ENCODE measurements around the gene AMPH.
"Not testable (repeated sequence)": the region's sequence is repeated elsewhere in the genome, so short reads cannot be mapped to it uniquely, and the experiment has no call there.

Gene AMPH

DNA sequence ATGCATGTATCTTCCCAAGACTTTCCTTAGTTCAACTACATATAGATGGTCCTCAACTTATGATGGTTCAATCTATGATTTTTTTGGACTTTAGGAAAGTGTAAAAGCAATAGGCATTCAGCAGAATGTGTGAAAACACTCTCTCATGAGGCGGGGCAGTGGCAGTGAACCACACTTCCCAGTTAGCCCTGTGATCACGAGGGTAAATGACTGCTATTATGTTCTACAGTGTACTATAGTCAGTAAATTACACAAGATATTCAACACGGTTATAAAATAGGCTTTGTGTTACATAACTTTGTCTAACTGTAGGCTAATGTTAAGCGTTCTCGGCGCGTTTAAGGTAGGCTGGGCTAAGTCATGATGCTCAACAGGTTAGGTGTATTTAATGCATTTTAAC is 169.3 kb downstream of the AMPH start:
- no peak for DNase-seq

DNA sequence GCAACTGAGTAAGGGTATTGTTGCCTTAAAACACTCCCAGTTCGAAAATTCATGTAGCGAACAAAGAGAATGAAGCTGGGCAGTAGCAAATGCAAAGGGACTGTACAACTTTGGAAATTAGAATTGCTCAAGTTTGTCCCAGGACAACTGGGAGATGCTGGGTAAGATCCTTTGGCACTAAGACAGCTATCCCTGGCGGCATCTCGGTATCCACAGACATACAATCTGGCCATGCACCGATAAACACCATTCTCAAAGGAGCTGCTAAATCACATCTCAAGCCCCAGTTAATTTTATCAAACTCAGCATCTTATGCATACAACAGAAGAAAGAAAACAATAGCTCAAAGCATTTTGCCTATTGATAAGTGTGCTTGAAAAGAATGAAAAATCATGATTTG is 177.3 kb downstream of the AMPH start:
- DNase-seq = no peak

DNA sequence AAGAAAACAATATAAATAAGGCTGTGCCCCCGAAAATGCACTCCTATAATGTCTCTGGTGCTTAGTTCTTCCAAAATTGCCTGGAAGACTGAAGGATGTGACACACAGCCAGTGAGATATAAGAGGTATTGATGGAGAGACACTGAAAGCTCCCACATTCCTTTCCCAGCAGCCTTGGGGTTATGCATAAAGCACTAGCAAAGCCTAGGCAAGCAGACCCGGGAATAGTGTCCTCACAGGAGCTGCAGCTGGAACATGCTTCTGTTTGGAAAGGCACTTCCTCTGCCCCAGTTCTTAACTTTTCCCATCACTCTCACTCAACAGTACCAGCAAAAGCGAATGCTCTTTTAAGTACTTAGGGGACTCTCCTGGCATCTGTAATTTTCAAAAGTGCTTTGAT is 178.0 kb downstream of the AMPH start:
- no peak for DNase-seq

DNA sequence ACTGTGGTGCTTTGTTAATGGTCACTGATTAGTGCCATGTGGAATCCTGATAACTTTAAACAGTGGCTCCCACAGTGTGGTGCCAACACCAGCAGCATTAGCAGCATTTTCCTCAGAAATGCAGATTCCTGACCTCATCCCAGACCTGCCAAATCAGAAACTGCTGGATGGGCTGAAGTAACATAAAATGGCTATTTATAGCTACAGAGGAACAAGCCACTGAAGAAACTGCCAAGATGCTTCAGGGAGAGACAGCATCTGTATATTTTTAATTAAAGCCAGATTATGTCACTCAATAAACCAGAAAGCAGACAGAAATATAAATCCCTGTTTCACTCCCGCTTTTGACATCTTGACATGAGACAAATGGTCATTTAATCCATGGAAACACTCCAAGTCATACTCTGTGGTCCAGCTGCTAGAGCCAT is 178.5 kb downstream of the AMPH start:
- peak in 1 of 14 donors; percentile 5 for DNase-seq

DNA sequence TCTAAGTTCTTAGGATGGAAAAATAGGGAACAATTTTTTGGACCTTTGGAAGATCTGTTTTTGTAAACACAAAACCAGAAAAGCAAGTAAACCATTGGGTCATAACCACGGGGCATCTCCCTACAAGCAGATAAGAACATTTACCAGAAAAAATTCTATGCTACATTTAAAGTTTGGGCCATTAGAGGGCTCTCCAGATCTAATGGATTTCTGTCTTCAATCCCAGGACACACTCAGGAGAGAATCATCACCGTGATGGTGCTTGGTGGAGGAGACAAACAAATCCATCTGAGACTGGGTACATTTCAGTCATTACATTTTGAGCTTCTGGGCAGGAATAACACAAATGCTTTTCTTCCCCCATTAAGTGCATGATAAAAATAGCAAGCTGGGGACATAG is 179.3 kb downstream of the AMPH start:
- peak in 1 of 14 donors; percentile 25 for DNase-seq

DNA sequence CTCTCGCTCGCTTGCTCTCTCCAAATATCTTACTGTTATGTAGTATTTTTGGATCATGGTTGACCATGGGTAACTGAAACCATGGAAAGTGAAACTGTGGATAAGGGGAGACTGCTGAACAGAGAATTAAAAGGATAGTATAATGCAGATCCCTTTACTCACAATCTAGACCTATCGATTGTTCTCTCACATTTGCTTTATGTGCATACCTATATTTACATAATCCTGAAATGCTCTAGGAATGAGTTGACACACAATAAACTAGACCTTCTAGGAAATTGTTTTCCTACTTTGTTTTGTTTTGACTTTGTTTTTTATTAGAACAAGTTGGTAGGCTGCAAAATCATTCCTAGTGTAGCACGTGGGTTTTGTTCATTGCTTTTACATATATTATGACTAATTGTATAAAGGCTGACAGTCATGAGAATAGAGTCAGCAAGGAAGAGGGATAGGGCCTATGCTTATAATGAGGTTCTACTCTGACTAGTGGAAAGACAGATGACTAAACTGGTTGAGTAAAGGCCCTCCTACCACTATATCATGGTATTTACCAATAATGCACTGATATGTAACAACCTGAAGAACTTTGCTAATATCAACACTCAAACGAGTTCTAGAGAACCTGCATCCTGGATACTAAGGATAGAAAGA is 182.5 kb downstream of the AMPH start:
- DNase-seq = no peak

DNA sequence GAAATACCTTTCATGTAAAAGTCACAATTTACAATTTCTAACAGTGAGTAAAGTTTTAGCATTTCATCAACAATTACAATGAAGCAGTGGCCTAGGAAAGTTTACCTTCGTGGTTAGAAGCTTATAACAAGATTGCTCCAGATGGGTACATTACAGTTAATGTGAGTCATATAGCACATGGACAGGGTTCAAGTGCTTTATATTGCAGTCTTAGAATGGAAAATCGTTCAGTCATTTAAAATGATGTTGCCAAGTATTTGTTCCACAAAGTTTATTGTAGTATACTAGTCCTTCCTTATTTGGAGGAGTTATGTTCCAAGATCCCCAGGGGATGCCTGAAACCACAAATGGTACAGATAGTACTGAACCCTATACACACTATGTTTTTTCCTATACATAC is 183.1 kb downstream of the AMPH start:
- DNase-seq = no peak

DNA sequence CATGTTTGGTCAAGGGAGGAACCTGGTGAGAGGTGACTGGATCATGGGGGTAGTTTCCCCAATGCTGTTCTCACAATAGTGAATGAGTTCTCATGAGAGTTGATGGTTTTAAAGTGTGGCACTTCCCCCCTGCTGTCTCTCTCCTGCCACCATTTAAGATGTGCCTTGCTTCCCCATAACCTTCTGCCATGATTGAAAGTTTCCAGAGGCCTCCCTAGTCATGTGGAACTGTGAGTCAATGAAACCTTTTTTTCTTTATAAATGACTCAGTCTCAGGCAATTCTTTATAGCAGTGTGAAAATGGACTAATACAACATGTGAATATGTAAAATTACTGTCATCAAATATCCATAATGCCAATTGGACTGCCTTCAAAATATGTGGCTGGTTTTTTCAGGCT is 192.2 kb downstream of the AMPH start:
- DNase-seq = no peak

DNA sequence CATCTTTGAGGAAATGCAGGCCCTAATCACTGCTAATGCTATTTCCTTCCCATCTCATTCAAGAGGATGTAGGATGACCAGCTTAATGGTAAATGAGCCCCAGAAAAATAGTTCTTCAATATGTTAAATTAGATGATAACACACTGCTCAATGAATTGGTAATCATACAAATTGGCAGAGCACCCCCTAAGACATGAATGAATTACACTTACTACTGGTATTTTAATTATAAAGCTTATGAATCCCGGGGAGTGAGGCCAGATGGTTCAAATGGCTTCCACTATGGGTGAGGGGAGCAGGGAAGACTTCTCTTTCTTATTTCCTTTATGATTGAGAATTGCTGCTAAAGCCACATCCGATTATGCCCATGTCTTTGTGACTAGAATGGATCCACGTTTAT is 198.5 kb downstream of the AMPH start:
- DNase-seq = no peak

DNA sequence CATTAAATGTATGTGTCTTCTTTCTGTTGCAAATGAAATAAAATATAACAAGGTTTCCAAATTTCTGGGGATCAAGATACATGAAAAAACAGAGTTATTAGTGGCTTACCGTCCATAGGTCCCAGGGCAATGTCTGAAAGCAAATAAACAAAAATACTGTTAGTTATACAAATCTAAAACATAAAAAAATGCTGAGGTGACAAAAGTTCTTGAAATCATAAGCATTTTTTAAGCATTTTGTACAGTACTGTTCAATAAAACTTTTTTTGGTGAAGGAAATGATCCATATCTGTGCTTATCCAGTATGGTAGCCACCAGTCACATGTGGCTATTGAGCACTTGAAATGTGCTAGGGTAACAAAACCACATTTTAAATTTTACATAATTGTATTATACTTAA is 199.1 kb downstream of the AMPH start:
- DNase-seq = no peak

DNA sequence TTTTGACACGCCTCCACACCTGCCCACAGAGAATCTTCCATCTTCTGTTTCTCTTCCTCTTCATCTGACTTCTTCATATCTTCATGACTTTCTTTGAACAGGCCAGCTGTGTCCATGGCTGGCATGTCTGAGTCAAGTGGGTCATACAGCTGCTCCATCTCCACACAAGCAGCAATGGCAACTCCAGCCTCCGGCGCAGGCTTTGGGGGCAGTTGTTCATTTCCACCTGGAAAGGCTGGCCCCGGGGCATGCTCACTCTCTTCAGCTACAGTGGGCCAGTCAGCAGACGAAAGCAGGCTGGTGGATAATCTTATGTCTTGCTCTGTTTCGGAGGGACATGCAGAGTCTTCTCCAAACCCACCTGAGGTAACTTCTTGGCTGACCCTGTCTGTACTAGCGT is 202.1 kb downstream of the AMPH start:
- DNase-seq = no peak

DNA sequence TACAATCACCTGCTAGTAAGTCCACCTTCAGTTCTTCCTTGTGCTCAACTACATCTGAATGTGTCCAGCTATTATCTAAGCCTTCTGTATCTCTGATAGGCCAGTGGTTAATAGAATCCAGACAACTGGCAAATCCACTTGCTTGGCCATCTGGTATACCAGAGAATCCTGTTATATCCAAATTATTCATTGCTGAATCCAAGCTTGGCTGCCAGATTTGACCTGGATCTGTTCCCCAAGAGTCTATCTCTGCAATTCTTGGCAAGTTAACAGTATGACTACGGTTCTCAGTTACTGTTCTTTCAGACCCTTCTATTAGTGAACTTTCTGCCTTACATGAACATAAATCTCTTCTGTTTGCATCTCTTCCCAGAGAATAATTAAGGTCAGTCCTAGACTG is 203.1 kb downstream of the AMPH start:
- DNase-seq = peak in 1 of 14 donors; percentile 77

DNA sequence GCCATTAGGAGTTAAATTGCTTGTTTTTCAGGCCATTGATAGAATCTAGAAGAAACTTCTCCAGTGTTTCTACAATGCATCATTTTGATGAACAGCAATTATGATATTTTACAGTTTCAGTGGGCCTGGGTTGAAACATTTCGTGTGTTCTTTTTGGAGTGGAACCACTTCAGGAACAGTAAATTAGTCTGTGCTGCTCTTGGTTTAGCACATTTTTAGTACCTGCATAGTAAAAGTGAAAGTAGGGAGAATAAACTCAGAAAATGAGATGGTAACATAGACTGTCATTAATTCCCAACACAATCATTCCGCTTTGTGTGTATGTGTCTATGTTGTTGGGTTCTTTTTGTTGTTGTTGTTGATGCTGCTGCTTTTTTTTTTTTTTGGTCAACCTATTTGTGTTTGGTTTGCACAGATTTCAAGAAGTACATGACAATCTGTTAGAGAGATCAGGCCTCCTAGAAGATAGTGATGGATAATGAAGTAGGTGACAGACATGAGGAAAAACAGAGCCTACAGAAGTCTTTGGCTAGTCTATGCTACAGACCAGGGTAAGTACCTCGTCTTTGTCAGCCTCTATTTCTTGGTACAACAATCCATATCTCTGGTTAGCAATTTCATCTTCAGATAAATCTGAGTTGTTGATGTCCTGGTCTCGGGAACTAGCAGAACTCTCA is 203.8 kb downstream of the AMPH start:
- DNase-seq = no peak

DNA sequence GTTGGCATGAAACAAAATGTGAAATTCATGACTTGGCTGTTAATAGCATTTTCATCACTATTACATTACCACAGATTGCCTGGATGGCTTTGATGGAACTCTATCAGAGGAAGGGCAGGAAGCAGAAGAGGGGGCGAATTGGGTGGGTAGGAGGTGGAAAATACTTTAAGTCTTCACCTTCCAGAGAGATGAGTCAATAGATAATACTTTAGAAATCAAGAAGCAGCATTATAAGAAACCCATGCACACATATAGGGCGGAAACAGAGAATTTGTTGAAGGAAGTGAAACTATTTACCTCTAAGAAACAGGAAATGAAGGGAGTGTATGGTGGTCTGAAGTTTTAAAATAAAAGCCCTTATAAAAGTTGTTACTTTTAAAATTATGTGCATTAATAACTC is 205.7 kb downstream of the AMPH start:
- no peak for DNase-seq

DNA sequence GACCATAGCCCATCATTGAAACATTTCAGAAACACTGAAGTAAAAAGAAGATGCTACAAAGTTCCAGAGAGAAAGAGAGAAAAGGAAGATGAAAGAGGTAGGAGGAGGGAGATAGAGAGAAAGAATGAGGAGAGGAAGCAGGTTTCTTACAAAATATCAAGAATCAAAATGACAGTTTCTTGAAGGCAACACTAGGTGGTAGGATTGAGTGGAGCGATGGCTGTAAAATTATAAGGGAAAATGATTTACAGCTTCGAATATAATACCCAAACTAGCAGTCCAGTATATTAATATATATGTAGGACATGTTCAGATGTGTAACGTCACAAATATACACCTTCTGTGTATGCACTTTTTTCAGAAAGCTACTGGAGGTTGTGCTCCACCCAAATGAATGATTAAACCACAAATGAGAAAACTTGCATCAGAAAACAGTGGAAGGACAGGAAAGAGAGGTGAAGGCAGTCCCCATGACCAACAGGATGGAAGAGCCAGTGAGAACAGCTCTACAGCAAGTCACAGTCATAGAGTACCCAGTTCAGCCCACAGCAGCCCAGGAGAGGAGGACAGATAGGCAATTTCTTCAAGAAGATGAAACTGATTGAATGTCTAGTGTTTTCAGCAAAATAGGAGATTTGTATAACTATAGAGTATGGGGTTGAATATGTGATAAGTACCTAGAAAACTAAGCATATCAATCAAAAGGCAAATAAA is 206.3 kb downstream of the AMPH start:
- DNase-seq = no peak

DNA sequence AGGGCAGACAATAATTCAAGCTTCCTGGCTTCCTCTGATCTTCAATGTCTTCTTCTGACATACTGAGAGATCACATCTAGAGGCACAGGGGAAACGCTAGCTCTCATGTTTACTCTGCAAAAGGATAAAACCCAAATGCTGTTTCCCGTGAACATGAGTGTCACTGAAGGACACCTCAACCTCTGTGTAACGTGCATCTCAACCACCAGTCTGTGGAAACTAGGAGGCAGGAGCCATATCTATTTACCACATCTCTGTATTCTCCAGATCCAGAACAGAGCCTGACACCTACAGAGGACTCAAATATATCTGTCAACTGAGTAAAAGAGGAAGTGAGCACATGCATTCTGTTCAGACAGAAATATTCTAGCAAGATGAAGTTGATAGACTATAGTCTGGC is 217.4 kb downstream of the AMPH start:
- DNase-seq = no peak

DNA sequence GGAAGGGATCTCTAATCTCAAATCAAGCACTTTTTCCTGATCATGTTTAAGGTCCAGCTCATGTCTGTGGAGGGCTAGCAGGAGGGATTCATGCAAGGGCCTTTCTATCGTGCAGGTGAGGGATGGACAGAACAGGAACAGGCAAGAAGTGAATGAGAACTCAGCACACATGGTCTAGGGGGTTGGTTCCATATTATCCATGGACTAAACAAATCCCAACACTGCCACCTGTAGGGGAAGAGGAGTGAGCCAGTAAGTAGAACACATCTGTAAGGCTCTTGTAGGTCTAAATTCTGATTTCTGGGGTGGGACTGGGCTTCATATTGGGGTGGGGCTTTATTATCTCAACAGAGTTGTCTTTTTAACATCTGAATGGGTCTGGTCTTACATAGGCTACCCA is 219.8 kb downstream of the AMPH start:
- no peak for DNase-seq

DNA sequence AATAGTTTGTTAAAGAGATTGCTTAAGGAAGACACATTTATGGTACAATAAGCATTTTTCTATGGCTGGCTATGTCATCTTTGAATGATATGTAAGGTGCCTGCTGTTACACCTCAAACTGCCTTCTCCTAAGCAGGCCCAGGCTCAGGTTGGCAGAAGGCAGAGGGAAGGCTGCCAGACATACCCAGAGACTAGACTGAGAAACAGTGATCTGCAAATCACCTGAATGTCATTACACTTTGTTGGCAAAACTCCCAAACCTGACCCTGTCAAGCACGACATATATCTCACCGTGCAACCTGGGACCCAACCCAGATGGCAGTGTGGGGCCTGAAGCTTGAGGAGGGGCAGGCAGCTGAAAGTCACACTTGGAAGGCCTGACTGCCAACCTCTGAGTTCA is 221.1 kb downstream of the AMPH start:
- DNase-seq = peak in 1 of 14 donors; percentile 56

DNA sequence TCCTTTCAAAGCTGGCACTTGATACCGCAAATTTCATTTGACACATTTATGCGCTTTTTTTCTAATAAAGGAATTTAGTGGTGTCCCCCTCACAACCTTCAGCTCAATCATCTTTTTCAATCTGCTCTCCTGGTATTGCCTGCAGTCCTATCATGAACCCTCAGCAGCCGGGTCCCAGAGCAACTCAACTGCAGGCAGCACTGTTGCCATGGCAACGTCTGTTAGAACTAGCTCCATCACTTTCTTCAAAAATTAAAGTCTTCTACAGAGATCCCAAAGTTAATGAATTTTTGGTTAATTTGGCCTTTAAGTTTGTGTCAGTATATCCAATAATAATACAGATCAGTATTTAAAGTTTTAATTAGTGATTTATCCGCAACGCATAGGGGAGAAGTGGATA is 221.6 kb downstream of the AMPH start:
- no peak for DNase-seq

DNA sequence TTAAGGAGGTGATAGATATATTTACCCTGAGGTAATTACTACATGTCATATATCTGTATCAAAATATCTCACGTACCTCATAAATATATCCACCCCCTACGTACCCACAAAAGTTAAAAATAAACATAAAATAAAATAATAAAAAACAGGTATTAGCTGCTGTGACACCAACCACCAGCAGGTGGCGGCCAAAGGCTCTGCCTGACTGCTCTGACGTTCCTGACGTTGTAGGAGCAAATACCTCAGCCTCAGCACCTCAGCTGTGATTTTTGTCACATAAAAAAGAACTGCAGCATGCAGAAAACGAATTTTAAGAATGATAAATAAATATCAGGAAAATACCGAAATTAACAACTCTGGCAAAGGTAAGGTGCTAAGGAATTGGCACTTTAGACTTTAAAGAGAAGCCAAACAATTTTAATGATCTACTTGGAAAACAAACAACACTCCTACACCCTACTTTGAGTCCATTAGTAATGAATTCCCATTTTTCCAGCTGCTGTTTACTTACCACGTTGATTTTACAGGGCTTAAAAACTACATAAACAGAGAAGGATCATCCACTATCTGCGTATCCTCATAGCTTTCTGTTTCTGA is 232.3 kb downstream of the AMPH start:
- peak in 4 of 14 donors; percentile 5 to 37 (median 15) for DNase-seq

DNA sequence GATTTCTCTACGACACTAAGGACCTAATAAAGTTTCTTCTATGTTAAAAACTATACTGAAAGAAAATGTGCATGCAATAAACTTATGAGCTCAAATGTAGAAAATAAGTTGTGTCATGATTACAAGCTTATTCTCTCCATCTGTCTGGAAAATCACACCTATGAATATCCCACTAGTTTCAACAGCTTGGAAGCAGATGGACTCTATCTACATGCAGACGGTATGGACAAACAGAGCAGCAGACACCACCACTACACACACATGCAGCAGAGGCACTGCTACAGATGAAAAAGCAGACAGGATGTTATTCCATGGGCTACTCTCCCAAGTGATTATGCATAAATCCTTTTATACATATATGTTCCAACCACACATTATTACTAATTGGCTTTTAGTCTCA is 234.3 kb downstream of the AMPH start:
- DNase-seq = no peak

DNA sequence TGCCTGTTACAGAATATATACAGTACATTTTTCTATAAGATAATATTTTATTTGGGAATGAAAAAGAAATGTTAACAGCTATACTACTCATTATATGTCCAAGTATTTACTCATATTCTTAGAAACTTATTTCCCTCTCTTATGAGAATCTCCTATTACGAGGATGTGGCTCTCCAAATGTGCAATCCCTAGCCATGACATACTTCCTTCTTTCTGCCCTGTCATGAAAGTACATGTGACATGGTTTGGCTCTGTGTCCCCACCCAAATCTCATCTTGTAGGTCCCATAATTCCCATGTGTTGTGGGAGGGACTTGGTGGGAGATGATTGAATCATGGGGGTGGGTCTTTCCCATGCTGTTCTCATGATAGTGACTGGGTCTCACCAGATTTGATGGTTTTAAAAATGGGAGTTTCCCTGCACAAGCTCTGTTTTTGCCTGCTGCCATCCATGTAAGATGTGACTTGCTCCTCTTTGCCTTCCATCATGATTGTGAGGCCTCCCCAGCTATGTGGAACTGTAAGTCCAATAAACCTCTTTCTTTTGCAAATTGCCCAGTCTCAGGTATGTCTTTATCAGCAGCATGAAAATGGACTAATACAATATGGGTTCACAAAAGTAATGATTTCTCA is 235.1 kb downstream of the AMPH start:
- DNase-seq = not testable (repeated sequence)

DNA sequence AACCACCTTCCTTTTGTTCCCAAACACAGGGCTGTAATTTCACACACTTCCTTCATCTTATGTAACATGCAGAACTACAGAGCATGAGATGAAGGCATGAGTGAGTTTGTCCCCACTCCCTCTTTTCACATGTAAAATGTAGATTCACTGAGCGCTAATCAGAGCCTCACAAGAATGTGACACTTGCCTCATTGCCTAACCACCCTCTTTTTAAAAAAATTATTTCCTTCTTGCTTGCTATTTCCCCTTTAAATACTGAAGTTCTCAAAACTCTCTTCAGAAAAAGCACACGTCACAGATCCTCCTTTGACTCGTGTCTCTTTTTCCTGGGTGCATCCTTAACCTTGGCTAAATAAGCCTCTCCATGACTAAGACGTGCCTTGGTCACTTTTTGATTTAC is 236.5 kb downstream of the AMPH start:
- DNase-seq = no peak
